H1 (cell line): Measurements from ENCODE around the gene AAK1. TPM values are rescaled to one million over a fixed set of nuclear protein-coding genes. Genes with fewer than 3 reads are reported as not detected.

Experiments
- FOSL1 ChIP-seq: IDR thresholded peaks from 2 replicates; pipeline ENCODE4 v1.6.1; 2011; ENCODE audit warnings: mild to moderate bottlenecking, low read depth, low read length, moderate library complexity; ENCODE audit not compliant: insufficient read depth
- KDM1A ChIP-seq: fragments of 200-600, 300-600 bp; sonication (generic); IDR thresholded peaks from 2 replicates; pipeline ENCODE4 v1.7.1; 2016; ENCODE audit warnings: mild to moderate bottlenecking, low read length, borderline replicate concordance
- POLR2A ChIP-seq, 2 experiments: IDR thresholded peaks; 1 replicate in 1 of 2; 2 replicates in 1 of 2; pipeline ENCODE4 v1.6.1; 2011; ENCODE audit warnings: low read depth in 2 of 2, low read length in 2 of 2, mild to moderate bottlenecking in 2 of 2; ENCODE audit errors: control extremely low read depth in 1 of 2
- RAD21 ChIP-seq, 2 experiments: IDR thresholded peaks in 1 of 2; conservative IDR thresholded peaks in 1 of 2; 2 replicates each; pipeline ENCODE4 v1.6.1; 2011; ENCODE audit warnings: low read depth in 2 of 2, low read length in 2 of 2, improper control_type of control experiment in 1 of 2, inconsistent platforms in 1 of 2, mild to moderate bottlenecking in 1 of 2, moderate library complexity in 1 of 2
- RBBP5 ChIP-seq: IDR thresholded peaks from 2 replicates; pipeline ENCODE4 v1.7.1; 2012; ENCODE audit warnings: low read depth, mild to moderate bottlenecking, inconsistent platforms, low read length, moderate library complexity, borderline replicate concordance
- polyA plus RNA-seq, 7 experiments: library from polyadenylated mRNA; depleted of rRNA in 3 of 7; stranded (reverse) in 5 of 7; unstranded in 2 of 7; fragments of >200 nt in 5 of 7; fragments of 200-250 nt in 2 of 7; gene quantifications; 1 replicate in 5 of 7; 2 replicates in 1 of 7; 4 replicates in 1 of 7; pipeline versions ENCODE4 v1.2.1 to v1.2.3, GENCODE V29; 2011 to 2013; ENCODE audit warnings: missing spikeins in 2 of 7, mixed read lengths in 2 of 7
- total RNA-seq: library from RNA; stranded (reverse); fragmentation: NEBNext Ultra II Directional; extraction: Animal tissue kit (Norgen Biotek cat#: 25700); gene quantifications from 2 replicates; pipeline ENCODE4 v1.2.1, GENCODE V29; 2021
- TF ChIP-seq, protein P1 (sequence below): fragments of 300-600 bp; sonication (generic); IDR thresholded peaks from 2 replicates; pipeline ENCODE4 v1.7.1; 2012; ENCODE audit warnings: low read length, moderate library complexity, mild to moderate bottlenecking, inconsistent platforms; ENCODE audit not compliant: insufficient replicate concordance
- TF ChIP-seq, protein P2 (sequence below): IDR thresholded peaks from 2 replicates; pipeline ENCODE4 v1.6.1; 2011; ENCODE audit warnings: low read depth, mild to moderate bottlenecking, low read length; ENCODE audit not compliant: insufficient read depth
- TF ChIP-seq, protein P3 (sequence below), 3 experiments: IDR thresholded peaks; 1 replicate in 2 of 3; 2 replicates in 1 of 3; pipeline versions ENCODE4 v1.5.1 to v1.6.1; 2011; ENCODE audit warnings: low read length in 3 of 3, mild to moderate bottlenecking in 3 of 3, inconsistent platforms in 2 of 3, low read depth in 1 of 3, moderate library complexity in 1 of 3; ENCODE audit not compliant: insufficient read depth in 1 of 3; ENCODE audit errors: control extremely low read depth in 1 of 3

Gene AAK1
- total and polyA plus RNA-seq, 2 of the 8 experiments (the other 6 are each of a cell fraction or from before 2014, with no cell fraction given), result 10.0 to 40.5 TPM

DNA sequence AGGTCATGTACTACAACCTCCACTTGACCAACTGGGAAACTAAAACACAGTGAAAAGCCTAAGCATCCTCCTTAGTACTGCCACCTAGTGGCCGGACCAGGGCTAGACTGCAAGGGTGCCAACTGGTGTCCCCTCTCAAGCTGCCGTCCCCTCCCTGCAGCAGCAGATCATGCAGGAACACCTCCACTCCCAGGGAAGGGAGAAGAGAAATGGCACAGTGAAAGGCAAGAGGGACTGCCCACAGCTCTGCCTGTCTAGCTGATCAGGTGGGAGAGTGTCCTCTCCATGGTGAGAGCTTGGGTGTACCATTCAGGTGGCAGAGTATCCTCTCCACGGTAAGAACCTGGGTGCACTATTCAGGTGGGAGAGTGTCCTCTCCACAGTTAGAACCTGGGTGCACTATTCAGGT, 78.1 kb downstream of the AAK1 start (continued):
- TF ChIP-seq, protein P1, sequence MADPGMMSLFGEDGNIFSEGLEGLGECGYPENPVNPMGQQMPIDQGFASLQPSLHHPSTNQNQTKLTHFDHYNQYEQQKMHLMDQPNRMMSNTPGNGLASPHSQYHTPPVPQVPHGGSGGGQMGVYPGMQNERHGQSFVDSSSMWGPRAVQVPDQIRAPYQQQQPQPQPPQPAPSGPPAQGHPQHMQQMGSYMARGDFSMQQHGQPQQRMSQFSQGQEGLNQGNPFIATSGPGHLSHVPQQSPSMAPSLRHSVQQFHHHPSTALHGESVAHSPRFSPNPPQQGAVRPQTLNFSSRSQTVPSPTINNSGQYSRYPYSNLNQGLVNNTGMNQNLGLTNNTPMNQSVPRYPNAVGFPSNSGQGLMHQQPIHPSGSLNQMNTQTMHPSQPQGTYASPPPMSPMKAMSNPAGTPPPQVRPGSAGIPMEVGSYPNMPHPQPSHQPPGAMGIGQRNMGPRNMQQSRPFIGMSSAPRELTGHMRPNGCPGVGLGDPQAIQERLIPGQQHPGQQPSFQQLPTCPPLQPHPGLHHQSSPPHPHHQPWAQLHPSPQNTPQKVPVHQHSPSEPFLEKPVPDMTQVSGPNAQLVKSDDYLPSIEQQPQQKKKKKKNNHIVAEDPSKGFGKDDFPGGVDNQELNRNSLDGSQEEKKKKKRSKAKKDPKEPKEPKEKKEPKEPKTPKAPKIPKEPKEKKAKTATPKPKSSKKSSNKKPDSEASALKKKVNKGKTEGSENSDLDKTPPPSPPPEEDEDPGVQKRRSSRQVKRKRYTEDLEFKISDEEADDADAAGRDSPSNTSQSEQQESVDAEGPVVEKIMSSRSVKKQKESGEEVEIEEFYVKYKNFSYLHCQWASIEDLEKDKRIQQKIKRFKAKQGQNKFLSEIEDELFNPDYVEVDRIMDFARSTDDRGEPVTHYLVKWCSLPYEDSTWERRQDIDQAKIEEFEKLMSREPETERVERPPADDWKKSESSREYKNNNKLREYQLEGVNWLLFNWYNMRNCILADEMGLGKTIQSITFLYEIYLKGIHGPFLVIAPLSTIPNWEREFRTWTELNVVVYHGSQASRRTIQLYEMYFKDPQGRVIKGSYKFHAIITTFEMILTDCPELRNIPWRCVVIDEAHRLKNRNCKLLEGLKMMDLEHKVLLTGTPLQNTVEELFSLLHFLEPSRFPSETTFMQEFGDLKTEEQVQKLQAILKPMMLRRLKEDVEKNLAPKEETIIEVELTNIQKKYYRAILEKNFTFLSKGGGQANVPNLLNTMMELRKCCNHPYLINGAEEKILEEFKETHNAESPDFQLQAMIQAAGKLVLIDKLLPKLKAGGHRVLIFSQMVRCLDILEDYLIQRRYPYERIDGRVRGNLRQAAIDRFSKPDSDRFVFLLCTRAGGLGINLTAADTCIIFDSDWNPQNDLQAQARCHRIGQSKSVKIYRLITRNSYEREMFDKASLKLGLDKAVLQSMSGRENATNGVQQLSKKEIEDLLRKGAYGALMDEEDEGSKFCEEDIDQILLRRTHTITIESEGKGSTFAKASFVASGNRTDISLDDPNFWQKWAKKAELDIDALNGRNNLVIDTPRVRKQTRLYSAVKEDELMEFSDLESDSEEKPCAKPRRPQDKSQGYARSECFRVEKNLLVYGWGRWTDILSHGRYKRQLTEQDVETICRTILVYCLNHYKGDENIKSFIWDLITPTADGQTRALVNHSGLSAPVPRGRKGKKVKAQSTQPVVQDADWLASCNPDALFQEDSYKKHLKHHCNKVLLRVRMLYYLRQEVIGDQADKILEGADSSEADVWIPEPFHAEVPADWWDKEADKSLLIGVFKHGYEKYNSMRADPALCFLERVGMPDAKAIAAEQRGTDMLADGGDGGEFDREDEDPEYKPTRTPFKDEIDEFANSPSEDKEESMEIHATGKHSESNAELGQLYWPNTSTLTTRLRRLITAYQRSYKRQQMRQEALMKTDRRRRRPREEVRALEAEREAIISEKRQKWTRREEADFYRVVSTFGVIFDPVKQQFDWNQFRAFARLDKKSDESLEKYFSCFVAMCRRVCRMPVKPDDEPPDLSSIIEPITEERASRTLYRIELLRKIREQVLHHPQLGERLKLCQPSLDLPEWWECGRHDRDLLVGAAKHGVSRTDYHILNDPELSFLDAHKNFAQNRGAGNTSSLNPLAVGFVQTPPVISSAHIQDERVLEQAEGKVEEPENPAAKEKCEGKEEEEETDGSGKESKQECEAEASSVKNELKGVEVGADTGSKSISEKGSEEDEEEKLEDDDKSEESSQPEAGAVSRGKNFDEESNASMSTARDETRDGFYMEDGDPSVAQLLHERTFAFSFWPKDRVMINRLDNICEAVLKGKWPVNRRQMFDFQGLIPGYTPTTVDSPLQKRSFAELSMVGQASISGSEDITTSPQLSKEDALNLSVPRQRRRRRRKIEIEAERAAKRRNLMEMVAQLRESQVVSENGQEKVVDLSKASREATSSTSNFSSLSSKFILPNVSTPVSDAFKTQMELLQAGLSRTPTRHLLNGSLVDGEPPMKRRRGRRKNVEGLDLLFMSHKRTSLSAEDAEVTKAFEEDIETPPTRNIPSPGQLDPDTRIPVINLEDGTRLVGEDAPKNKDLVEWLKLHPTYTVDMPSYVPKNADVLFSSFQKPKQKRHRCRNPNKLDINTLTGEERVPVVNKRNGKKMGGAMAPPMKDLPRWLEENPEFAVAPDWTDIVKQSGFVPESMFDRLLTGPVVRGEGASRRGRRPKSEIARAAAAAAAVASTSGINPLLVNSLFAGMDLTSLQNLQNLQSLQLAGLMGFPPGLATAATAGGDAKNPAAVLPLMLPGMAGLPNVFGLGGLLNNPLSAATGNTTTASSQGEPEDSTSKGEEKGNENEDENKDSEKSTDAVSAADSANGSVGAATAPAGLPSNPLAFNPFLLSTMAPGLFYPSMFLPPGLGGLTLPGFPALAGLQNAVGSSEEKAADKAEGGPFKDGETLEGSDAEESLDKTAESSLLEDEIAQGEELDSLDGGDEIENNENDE, result no peak
- TF ChIP-seq, protein P2, sequence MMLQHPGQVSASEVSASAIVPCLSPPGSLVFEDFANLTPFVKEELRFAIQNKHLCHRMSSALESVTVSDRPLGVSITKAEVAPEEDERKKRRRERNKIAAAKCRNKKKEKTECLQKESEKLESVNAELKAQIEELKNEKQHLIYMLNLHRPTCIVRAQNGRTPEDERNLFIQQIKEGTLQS, result no peak
- TF ChIP-seq RAD21 (IDR thresholded peaks at IDR 0.05 in 1 of 2, conservative IDR thresholded peaks at IDR 0.05 in 1 of 2; ENCODE audit: low read depth in 2 of 2, low read length in 2 of 2) (peak; percentile 54 to 68), FOSL1 (no peak), KDM1A (no peak), POLR2A (IDR thresholded peaks at IDR 0.05; ENCODE audit: control extremely low read depth in 1 of 2, low read depth in 2 of 2, low read length in 2 of 2) (no peak), RBBP5 (no peak)
- TF ChIP-seq, protein P3, sequence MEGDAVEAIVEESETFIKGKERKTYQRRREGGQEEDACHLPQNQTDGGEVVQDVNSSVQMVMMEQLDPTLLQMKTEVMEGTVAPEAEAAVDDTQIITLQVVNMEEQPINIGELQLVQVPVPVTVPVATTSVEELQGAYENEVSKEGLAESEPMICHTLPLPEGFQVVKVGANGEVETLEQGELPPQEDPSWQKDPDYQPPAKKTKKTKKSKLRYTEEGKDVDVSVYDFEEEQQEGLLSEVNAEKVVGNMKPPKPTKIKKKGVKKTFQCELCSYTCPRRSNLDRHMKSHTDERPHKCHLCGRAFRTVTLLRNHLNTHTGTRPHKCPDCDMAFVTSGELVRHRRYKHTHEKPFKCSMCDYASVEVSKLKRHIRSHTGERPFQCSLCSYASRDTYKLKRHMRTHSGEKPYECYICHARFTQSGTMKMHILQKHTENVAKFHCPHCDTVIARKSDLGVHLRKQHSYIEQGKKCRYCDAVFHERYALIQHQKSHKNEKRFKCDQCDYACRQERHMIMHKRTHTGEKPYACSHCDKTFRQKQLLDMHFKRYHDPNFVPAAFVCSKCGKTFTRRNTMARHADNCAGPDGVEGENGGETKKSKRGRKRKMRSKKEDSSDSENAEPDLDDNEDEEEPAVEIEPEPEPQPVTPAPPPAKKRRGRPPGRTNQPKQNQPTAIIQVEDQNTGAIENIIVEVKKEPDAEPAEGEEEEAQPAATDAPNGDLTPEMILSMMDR (IDR thresholded peaks at IDR 0.05; ENCODE audit: control extremely low read depth in 1 of 3, insufficient read depth in 1 of 3, low read depth in 1 of 3, low read length in 3 of 3), result peak; percentile 84 to 98 (median 94)
